Mucosa of rectum (tissue), 2 donors: Measurements from ENCODE around the gene KCNH3.
A peak's percentile ranks its signal among the peaks of the same experiment; 100 is the strongest.

ENCODE experiments used
- H3K27ac ChIP-seq, 2 donors: one replicate each; pipeline ENCODE4 v1.7.0; 2013; ENCODE audit warnings: inconsistent platforms in 2 of 2, low read depth in 2 of 2, low read length in 2 of 2
- H3K27me3 ChIP-seq, 2 donors: one replicate each; pipeline ENCODE4 v1.7.0; 2013; ENCODE audit warnings: low read length in 2 of 2; ENCODE audit not compliant: control insufficient read depth in 2 of 2, insufficient read depth in 2 of 2
- H3K36me3 ChIP-seq, 2 donors: one replicate each; pipeline ENCODE4 v1.7.0; 2013; ENCODE audit warnings: low read length in 2 of 2; ENCODE audit not compliant: control insufficient read depth in 2 of 2, insufficient read depth in 2 of 2
- H3K4me1 ChIP-seq, 2 donors: one replicate each; pipeline ENCODE4 v1.7.0; 2013; ENCODE audit warnings: low read length in 2 of 2, mild to moderate bottlenecking in 1 of 2; ENCODE audit not compliant: control insufficient read depth in 2 of 2, insufficient read depth in 2 of 2
- H3K4me3 ChIP-seq, 2 donors: one replicate each; pipeline ENCODE4 v1.7.0; 2013; ENCODE audit warnings: low read length in 2 of 2
- H3K9ac ChIP-seq, 2 donors: one replicate each; pipeline ENCODE4 v1.7.0; 2013; ENCODE audit warnings: low read length in 2 of 2, low read depth in 1 of 2, mild to moderate bottlenecking in 1 of 2
- H3K9me3 ChIP-seq, 2 donors: one replicate each; pipeline ENCODE4 v1.7.0; 2013; ENCODE audit warnings: low read length in 2 of 2; ENCODE audit not compliant: control insufficient read depth in 2 of 2
- donor health status: healthy.
- donor health status: Normal muscosa, but diverticular disease.

The KCNH3 gene, protein sequence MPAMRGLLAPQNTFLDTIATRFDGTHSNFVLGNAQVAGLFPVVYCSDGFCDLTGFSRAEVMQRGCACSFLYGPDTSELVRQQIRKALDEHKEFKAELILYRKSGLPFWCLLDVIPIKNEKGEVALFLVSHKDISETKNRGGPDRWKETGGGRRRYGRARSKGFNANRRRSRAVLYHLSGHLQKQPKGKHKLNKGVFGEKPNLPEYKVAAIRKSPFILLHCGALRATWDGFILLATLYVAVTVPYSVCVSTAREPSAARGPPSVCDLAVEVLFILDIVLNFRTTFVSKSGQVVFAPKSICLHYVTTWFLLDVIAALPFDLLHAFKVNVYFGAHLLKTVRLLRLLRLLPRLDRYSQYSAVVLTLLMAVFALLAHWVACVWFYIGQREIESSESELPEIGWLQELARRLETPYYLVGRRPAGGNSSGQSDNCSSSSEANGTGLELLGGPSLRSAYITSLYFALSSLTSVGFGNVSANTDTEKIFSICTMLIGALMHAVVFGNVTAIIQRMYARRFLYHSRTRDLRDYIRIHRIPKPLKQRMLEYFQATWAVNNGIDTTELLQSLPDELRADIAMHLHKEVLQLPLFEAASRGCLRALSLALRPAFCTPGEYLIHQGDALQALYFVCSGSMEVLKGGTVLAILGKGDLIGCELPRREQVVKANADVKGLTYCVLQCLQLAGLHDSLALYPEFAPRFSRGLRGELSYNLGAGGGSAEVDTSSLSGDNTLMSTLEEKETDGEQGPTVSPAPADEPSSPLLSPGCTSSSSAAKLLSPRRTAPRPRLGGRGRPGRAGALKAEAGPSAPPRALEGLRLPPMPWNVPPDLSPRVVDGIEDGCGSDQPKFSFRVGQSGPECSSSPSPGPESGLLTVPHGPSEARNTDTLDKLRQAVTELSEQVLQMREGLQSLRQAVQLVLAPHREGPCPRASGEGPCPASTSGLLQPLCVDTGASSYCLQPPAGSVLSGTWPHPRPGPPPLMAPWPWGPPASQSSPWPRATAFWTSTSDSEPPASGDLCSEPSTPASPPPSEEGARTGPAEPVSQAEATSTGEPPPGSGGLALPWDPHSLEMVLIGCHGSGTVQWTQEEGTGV

DNA sequence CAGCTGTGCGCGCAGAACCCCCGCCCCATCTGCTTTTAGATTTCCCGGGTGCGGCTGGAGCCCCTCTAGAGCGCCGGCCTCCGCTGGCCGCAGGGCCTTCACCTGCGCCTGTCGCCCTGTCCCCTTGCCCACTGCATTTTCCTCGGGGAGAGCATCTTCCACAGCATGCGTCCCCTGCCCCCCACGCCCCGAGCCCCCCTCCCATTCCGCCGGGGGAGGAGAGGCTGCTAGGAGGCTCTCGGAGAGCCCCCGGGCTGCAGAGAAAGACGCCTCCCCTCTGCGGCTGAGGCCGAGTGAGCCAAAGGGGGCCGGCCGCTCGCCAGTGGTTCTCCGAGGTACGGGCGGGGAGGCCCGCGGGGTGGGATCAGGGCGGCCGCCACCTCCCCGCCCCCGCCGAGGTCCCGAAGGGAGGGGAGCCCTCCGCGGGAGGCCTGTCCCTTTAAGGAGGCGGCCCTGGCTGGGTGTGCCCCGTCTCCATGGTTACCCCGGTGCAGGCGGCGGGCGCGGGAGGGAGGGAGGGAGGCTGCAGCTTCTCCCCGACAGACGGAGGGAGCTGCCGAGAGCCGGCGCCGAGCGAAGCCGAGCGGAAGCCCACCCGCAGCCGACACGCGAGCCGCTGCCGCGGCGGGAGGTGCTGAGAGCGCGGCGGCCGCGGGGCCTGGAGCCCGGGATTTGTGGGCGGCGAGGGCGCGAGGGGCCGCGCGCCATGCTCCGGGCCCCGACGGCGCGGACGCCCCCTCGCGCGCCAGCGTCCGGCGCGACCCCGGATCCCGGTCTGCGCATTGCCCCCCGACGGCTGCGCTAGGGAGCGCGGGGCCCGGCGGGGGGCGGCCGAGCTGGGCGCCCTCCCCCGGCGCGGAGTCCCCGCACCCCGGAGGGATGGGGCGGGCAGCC lies at the start of gene KCNH3:
TSS of gene KCNH3 (plus strand) at position 521 of the 894 bp plus-strand sequence. CDS start 387 bp downstream, outside the sequence.
- H3K4me1 ChIP-seq: peaks cover 5 to 10% of the 10 kb centered on the region in 2 donors
- H3K9ac ChIP-seq: no peak within 1 kb of the TSS
- no peaks in the 10 kb centered on the region for H3K36me3 ChIP-seq
- H3K9me3 ChIP-seq: no peaks in the 10 kb centered on the region
- peak within 1 kb of the TSS; percentile 34 to 49 for H3K4me3 ChIP-seq
- H3K27ac ChIP-seq: no peak within 1 kb of the TSS
- peaks cover 26 to 34% of the 10 kb centered on the region in 2 donors for H3K27me3 ChIP-seq

DNA sequence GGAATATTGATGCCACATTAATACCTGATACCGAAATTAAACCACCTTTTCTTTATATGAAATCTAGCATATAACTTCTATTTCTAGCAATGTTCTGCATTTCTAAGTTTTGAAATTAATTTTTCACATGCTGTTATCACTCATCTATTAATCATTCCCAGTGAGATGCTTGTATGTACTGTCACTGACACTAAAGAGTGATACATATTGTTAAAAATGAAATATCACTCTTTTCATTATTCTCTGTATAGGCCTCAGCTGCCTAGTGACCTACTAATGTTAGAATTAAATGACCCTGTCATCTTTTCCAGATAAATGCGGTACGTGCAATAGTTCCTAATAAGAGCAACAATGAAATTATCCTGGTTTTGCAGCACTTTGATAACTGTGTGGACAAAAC lies 49.7 kb upstream of the KCNH3 start:
- no peak overlapping the region for H3K27ac ChIP-seq
- H3K36me3 ChIP-seq: peaks cover 0 to 11% of the 10 kb centered on the region in 2 donors
- H3K4me1 ChIP-seq: no peaks in the 10 kb centered on the region
- no peak overlapping the region for H3K9ac ChIP-seq
- H3K27me3 ChIP-seq: no peaks in the 10 kb centered on the region
- H3K9me3 ChIP-seq: no peaks in the 10 kb centered on the region
- H3K4me3 ChIP-seq: no peak overlapping the region

DNA sequence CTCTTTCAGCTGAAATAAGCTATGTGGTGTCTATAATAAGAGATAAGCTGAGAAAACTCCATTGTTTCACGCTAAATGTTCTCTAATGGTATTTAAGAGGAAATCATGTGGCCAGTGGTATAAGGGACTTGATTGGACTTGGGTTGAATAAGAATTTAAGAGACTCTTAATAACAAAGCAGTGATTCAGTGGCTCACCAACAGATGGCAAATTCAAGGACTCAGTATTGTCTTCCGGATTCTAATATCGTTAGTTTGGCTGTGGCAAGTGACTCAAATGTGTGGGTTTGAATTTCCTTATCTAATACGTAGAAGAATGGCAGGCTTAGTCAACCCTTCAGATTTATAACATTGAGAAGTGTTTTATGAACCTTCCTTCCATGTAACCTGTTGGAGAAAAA lies 49.1 kb upstream of the KCNH3 start:
- Histone ChIP-seq H3K27me3 (no peaks in the 10 kb centered on the region), H3K27ac (no peak overlapping the region), H3K4me3 (no peak overlapping the region), H3K9ac (no peak overlapping the region), H3K9me3 (no peaks in the 10 kb centered on the region), H3K36me3 (peaks cover 0 to 11% of the 10 kb centered on the region in 2 donors), H3K4me1 (no peaks in the 10 kb centered on the region)

DNA sequence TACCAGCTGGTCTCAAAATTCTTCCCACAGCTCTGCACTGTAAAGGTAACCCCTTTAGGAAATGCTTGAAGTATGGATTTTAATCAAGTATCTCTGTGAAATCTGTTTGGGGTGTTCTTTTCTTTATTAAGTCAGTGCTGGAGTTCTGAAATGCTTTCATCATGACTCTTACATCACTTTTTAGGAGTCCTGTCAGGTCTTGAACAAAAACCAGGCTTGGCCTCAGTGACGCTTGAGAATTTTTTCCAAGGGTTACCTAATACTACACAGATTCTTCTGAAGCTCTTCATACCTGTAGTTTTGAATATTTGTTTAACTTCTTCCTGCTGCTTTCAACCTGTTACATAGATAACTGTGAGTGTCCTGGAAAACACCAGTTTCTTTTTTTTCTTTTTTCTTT lies 47.0 kb upstream of the KCNH3 start:
- Histone ChIP-seq H3K9me3 (no peaks in the 10 kb centered on the region), H3K27me3 (no peaks in the 10 kb centered on the region), H3K9ac (no peak overlapping the region), H3K36me3 (peaks cover 2 to 5% of the 10 kb centered on the region in 2 donors), H3K4me1 (no peaks in the 10 kb centered on the region), H3K4me3 (no peak overlapping the region), H3K27ac (no peak overlapping the region)

DNA sequence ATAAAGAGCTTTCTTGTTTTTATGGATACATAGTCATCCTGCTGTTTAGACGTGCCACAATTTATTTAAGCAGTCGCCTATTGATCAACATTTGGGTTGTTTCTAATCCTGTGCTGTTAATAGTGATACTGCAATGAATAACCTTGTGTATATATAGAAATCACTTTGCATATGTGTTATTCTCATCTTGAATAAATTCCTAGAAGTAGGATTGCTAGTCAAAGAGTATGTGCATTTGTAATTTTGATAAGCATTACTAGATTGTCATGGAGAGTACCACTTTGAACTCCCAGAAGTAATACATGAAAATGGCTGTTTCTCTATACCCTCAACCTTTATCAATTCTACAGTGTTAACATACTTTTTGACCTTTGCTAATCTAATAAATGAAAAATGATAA lies 44.9 kb upstream of the KCNH3 start:
- no peak overlapping the region for H3K4me3 ChIP-seq

DNA sequence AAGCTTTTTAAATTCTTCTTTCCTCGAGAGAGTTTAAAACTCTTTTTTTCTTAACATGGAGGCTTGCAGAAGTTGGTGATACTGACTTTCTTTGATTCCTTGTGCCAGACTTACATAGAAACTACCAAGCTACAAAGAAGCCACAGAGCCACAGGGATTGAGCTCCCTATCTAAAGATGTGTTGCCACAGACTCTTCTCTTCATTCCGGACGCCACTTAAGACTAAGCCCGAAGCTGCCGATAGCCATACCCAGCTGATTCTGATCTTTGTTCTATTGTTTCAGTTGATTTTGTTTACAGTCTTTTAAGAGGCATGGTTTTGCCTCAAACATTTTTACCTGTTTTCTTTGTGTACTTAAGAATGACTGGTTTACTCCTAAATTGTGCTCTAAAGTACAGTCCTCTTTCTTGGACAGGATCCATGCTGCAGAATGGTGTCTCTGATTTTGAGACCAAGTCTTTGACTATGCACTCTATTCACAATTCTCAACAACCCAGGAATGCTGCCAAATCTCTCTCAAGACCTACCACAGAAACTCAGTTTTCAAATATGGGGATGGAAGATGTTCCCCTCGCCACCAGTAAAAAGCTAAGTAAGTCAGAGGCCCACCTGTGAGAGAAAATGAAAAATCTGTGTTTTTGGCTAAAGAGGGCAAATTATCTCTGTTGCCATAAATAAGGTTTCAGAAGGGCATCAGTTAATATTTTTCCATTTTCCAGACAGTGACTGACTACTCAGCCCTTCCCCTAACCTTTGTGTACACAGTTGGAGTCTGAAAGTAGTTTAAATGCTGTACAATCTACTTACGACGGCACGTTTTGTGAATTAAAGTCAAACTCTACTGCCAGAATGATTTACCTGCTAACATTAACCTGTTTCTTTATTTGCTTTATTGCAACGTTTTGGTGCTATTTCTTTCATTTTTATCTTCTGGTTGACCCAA lies 42.1 kb upstream of the KCNH3 start:
- Histone ChIP-seq H3K9ac (no peak overlapping the region), H3K27ac (no peak overlapping the region), H3K36me3 (peaks cover 5% of the 10 kb centered on the region in 2 donors), H3K9me3 (no peaks in the 10 kb centered on the region), H3K4me1 (no peaks in the 10 kb centered on the region), H3K4me3 (no peak overlapping the region), H3K27me3 (no peaks in the 10 kb centered on the region)

More for the DNA sequence above, 44.9 kb upstream of the KCNH3 start:
- Histone ChIP-seq H3K36me3 (peaks cover 3 to 5% of the 10 kb centered on the region in 2 donors), H3K27ac (no peak overlapping the region), H3K9ac (no peak overlapping the region), H3K9me3 (no peaks in the 10 kb centered on the region), H3K27me3 (no peaks in the 10 kb centered on the region), H3K4me1 (no peaks in the 10 kb centered on the region)

DNA sequence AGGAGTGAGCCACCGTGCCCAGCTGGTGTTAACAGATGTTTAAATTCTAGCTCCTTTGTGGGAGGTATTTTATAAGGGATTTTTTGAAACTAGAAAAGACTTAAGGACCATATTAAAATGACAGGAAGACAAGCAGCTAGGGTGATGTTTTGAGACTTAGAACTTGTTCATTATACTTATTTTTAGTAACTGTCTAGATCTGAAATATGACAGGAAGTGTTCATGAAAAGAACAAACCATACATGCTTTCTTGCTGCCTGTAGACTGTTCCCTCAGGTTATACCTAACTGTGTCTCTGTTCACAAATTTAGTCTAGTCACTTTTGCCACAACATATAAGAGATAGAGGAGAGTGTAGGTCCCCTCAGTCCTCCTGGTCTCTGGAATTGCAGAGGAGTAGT lies 36.9 kb upstream of the KCNH3 start:
- H3K4me1 ChIP-seq: peaks cover 0 to 2% of the 10 kb centered on the region in 2 donors
- peaks cover 5 to 12% of the 10 kb centered on the region in 2 donors for H3K36me3 ChIP-seq
- H3K27me3 ChIP-seq: no peaks in the 10 kb centered on the region
- no peaks in the 10 kb centered on the region for H3K9me3 ChIP-seq
- H3K9ac ChIP-seq: no peak overlapping the region
- H3K4me3 ChIP-seq: no peak overlapping the region
- no peak overlapping the region for H3K27ac ChIP-seq

DNA sequence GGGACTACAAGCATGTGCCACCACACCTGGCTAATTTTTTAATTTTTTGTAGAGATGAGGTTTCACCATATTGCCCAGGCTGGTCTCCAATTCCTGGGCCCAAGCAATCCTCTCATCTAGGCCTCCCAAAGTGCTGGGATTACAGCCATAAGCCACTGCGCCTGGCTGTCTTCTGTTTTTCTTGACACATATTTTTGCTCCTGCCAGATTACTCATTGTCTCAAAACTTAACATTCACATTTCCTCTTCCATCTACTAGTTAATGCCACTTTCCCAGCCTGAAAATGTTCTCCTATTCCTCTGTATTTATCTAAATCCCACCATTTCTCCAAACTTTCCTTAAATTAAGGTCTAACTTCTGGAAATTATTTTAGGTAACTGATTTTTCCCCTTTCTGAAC lies 36.2 kb upstream of the KCNH3 start:
- peaks cover 5 to 10% of the 10 kb centered on the region in 2 donors for H3K36me3 ChIP-seq
- H3K9me3 ChIP-seq: no peaks in the 10 kb centered on the region
- peaks cover 0 to 2% of the 10 kb centered on the region in 2 donors for H3K4me1 ChIP-seq
- H3K27ac ChIP-seq: no peak overlapping the region
- no peak overlapping the region for H3K9ac ChIP-seq
- no peaks in the 10 kb centered on the region for H3K27me3 ChIP-seq
- H3K4me3 ChIP-seq: no peak overlapping the region
